HG03460 (cell line): ENCODE data around the gene AMZ2.
"Not testable (repeated sequence)": the region's sequence is repeated elsewhere in the genome, so short reads cannot be mapped to it uniquely, and the experiment has no call there.

Source experiments
- ATAC-seq: cut with Tn5 transposase; IDR thresholded peaks from one replicate; pipeline ENCODE4 v1.9.1; 2021; ENCODE audit not compliant: unreplicated experiment

Gene AMZ2, protein sequence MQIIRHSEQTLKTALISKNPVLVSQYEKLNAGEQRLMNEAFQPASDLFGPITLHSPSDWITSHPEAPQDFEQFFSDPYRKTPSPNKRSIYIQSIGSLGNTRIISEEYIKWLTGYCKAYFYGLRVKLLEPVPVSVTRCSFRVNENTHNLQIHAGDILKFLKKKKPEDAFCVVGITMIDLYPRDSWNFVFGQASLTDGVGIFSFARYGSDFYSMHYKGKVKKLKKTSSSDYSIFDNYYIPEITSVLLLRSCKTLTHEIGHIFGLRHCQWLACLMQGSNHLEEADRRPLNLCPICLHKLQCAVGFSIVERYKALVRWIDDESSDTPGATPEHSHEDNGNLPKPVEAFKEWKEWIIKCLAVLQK

DNA sequence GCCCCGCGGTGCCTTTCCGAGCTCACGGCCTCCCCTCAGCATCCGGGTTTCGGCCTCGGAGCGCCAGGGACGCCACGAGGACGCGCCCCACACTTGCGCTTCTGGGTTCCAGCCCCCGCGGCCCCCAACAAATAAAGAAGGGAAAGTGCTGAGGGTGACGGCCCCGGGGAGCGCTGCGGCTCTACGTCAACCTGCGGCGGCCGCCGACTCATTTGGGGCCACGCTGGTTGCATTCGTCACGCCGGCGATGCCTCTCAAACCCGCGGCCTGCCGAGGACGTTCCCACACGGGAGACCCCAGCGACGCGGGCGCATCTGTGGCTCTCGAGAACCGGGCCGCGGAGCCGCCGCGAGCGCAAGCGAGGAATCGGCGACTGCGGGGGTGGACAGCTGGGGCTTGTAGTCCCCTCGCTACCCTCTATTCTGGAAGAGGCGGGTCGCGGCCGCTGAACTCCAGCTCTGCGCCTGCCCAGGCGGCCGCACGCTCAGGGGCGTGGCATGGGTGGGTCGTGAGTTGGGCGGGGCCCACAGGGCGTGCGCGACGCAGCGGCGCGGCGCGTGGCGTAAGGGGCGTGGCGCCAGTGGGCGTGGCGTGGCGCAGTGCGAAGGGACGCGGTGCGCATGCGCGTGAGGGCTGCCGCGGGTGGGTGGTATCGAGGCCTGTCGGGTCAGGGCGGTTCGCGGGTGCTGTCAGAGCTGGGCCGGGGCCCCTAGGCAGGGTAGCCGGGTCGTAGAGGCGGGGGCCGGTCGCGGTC is at the start of gene AMZ2:
Gene AMZ2, plus strand, starts transcription at position 599 of the 754 bp plus-strand sequence. CDS start 2,145 bp downstream, outside the sequence.
- peak; percentile 92 for ATAC-seq

DNA sequence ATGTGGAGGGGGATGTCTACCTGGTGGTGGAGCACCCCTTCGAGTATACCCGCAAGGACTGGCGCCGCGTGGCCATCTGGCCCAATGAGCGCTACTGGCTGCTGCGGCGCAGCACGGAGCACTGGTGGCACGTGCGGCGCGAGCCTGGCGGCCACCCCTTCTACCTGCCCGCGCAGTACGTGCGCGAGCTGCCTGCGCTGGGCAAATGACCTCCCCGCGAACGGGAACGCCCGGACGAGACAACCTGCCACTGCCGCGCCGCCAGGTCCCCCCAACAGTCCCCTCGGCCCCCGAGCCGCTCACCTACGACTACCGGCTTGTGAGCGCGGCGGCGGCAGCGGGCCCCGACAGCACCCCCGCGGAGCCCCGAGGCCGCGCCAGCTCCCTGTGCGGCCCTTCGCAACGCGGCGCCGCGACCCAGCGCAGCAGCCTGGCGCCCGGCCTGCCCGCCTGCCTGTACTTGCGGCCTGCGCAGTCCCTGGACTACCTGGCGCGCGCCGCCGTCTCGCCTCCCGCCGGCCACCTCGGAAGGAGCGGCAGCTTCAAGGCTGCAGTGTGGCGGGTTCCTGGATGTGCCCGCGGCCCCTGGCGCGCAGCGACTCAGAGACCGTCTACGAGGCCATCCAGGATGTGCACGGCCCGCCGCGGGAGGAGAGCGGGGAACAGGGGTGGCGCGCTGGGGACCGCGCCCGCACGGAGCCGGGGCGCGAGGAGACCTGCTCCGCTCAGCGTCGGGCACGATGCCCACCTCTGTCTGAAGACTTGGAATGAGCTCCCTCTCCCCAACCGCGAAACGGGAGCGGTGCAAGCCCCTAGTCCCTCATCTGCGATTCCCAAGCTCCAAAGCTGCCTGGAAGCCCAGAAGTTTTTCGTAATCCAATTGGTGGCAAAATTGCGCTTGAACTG is 48.7 kb upstream of the AMZ2 start:
- ATAC-seq = no peak

DNA sequence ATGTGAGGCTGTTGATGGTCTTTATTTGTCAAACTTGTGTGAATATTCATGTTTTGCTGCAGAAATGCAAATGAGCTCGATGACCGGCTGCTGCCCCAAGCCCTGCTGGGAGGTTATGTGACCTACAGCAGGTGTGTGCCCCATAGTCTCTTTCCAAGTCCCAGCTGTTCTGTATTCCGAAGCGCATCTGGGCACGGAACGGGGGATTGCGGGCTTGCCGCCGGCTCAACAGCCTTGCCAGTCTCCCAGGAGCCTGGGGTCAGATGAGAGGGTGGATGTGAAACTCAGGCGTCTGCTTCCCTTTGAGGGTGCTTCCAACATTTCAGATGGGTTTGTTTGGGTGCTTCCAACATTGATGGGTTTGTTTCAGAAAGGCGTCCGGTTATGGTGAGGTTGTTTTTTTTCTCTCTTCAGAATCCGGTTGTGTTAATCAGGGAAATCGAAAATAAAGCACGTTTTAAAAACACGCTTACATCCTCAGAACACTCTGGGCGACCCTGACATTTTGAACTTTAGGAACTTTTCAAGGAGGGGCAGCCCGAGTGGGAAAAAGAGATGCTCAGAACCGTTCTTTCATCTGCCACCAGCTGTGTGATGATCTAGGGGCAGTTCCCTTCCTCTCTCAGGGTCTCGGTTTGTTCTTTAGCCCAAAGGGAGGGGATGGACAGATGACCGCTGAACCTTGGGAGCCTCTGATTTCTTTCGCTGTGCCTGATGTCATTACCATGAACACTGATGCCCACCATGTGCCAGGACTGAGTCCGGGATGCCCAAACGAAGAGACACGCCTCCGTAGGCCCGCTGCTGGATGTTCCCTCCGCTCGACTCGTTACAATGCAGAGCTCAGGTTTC is 47.8 kb upstream of the AMZ2 start:
- no peak for ATAC-seq

DNA sequence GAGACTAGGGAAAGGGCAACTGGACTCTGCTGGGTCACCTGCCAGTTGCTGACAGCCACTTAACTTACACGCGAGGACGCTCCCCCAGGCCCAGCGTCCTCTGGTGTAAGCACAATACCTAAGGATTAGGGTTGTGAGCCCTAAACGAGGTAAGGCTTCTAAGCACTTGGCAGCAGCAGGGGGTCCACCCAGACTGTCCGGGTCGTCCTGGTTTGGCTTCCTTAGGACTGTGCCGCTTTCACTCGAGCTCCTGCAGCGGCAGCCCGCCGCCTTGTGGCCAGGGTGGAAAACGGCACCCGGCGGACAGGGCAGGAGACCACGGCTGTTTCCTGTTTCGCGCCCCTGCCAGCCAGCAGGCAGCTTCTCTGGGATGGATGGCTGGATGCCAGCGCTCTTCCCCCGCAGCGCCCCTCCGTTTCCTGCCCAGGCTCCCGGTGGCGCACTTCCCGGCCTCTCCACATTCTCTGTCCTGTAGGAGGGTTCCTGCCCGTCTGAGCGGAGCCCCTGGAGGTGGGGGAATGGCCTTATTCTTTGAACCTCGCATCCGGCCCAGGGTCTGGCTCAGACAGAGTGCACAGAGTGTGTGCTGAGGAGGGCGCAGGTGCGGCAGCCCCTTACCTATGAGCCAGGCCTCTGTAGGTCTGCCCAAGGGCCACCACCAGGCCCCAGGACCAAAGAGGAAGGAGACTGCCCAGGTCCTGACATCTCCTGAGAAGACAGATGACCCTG is 47.0 kb upstream of the AMZ2 start:
- no peak for ATAC-seq

DNA sequence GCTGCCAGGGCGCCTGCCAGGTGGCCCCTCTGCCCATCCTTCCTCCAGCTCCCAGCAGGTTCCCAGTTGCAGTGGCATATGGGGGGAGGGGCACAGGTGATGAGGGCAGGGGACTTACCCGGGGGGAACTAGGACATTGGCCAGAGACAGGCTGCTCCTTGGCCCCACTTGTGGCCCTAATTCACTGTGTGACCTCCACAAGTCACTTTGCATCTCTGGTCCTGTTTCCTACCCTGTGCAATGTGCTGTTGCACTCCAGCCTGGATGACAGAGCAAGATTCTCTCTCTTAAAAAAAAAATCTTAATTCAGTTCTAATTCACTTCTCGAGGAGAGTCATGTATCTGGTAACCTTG is 46.4 kb upstream of the AMZ2 start:
- ATAC-seq = not testable (repeated sequence)

DNA sequence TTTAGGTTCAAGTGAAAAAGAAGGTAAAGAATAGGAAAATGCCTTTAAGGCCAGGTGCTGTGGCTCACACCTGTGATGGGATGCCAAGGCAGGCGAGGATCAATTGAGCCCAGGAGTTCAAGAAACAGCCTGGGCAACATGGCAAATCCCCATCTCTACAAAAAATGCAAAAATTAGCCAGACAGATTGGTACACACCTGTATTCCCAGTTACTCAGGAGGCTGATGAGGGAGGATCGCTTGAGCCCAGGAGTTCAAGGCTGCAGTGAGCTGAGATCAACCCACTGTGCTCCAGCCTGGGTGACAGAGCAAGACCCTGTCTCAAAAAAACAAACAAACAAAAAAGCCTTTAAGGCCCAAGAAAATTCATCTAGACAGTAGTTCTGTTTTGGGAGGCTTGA is 45.5 kb upstream of the AMZ2 start:
- not testable (repeated sequence) for ATAC-seq

DNA sequence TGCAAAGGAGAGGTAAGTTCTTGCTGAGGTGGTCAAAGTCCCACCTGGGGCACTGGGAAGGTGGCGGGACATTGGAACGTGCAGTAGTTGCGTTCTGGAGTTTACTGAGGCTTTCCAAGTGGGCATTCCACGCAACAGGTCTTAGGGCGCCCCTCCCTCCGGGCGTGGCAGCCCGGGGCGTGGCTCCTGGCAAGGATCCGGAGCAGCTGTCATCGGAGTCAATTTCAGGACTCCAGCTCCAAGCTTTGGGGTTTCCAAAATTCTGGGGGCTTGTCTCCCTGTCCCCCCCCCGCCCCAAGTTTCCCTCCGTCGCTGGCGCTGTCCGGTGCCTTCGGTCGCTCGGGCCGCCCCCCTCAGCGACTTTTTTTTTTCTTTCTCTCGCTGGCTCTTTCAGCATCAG is 43.1 kb upstream of the AMZ2 start:
- peak; percentile 9 for ATAC-seq

DNA sequence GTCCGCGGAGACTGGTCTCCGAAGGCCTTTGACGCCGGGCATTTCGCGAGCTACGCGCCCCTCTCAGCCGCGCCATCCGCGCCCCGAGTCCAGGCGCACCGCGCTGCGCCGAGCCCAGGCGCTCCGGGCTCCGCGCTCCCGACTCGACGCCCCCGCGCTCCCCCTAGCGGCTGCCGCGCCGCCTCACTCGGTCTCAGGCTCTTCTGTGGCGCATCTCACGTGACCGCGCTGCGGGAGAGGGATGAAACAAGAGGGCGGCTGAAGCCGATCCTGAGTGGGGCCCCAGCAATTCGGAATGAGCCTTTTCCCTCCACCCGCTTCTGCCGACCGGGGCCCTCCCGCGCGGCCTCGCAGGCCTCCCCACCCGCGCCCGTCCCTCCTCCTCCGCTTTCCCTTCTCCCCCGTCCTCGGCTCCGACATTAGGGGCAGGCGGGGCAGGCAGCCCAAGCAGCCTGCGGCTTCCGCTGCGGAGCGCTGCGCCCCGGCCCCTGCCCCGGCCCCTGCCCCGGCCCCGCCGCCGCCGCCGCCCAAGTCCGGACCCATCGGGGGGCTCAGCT is 42.5 kb upstream of the AMZ2 start:
- ATAC-seq = peak; percentile 88

DNA sequence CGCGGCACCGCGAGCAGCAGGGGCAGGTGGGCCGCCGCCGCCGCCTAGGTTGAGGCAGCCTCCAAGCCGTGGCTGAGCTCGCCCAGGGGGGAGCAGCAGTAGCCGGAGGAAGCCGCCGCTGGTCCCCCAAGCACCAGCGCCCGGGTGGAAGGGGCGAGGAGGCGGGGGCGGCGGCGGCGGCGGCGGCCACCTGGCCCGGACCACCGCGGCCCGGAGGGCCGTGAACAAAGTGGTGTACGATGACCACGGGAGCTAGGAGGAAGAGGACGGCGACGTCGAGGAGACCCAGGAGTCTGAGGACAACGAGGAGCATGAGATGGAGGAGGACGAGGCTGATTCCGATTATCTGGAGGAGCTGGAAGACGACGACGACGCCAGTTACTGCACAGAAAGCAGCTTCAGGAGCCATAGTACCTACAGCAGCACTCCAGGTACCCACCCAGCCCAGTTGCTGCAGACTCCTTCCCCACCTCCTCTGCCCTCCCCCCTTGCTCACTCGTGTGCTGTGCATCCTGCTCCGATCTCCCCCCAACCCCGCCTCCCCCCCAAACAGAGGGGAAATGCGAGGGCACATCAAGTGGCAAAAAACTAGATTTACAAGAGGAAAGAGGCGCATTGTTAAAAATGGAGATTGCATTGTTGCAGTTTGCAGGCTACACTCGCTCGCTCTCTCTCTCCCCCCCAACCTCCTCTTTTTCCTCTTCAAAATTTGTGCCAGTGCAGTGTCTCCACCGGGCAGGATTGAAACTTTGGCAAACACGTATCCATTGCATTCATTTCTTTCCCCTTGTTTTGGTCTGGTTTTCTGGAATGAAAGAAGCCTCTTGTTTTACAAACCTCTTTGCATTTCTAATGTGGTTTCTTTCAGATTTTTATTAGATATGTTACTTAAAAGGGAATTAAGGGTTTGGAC is 41.8 kb upstream of the AMZ2 start:
- peak; percentile 34 for ATAC-seq

DNA sequence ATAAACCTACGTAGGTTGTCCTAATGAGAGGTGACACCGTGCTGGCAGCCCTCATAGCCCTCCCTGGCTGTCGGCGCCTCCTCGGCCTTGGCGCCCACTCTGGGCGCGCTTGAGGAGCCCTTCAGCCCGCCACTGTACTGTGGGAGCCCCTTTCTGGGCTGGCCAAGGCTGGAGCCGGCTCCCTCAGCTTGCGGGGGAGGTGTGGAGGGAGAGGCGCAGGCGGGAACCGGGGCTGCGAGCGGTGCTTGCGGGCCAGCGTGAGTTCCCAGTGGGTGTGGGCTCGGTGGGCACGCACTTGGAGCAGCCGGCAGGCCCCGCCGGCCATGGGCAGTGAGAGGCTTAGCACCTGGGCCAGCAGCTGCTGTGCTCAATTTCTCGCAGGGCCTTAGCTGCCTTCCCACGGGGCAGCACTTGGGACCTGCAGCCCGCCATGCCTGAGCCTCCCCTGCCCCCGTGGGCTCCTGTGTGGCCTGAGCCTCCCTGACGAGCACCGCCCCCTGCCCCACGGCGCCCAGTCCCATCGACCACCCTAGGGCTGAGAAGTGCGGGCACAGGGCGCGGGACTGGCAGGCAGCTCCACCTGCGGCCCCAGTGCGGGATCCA is 40.1 kb upstream of the AMZ2 start:
- no peak for ATAC-seq

DNA sequence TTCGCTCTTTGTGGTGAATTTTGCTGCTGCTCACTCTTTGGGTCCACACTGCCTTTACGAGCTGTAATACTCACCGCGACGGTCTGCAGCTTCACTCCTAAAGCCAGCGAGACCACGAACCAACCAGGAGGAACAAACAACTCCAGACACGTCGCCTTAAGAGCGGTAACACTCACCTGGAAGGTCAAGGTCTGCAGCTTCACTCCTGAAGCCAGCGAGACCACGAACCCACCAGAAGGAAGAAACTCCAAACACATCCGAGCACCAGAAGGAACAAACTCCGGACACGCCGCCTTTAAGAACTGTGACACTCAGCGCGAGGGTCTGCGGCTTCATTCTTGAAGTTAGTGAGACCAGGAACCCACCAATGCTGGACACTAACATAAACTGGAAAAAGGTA is 39.2 kb upstream of the AMZ2 start:
- ATAC-seq = not testable (repeated sequence)

DNA sequence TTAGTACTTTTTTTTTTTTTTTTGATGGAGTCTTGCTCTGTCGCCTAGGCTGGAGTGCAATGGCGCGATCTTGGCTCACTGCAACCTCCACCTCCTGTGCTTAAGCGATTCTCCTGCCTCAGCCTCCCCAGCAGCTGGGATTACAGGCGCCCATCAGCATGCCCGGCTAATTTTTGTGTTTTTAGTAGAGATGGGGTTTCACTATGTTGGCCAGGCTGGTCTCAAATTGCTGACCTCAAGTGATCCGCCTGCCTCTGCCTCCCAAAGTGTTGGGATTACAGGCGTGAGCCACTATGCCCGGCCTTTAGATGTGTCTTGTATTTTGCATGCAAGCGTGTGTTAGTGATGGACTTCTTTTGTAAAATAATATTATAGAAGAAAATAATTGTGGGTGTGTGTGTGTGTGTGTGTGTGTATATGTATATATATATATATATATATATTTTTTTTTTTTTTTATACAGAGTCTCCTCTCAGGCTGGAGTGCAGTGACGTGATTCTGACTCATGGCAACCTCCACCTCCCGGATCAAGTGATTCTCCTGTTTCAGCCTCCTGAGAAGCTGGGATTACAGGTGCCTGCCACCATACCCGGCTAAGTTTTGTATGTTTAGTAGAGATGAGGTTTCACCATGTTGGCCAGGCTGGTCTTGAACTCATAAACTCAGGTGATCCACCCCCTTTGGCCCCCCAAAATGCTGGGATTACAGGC is 38.5 kb upstream of the AMZ2 start:
- ATAC-seq = not testable (repeated sequence)

DNA sequence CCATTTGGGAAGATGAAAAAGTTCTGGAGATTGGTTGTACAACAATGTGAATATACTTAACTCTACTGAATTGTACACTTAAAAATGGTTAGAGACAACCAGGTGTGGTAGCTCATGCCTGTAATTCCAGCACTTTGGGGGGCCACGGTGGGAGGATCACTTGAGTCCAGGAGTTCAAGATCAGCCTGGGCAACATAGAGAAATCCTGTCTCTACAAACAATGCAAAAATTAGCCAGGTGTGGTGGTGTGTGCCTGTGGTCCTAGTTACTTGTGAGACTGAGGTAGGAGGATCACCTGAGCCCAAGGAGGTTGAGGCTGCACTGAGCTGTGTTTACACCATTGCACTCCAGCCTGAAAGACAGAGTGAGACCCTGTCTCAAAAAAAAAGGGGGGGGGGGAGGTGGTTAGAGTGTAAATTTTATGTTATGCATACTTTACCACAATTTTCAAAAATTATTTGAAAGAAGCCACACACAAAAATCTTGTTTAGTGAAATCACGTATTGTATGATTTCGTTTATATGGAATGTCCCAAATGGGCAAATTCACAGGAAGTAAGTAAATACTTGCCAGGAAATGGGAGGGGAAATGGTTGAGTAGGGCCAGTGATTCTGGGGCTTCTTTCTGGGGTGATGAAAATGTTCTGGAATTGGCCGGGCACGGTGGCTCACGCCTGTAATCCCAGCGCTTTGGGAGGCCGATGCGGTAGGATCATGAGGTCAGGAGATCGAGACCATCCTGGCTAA is 37.1 kb upstream of the AMZ2 start:
- no peak for ATAC-seq

DNA sequence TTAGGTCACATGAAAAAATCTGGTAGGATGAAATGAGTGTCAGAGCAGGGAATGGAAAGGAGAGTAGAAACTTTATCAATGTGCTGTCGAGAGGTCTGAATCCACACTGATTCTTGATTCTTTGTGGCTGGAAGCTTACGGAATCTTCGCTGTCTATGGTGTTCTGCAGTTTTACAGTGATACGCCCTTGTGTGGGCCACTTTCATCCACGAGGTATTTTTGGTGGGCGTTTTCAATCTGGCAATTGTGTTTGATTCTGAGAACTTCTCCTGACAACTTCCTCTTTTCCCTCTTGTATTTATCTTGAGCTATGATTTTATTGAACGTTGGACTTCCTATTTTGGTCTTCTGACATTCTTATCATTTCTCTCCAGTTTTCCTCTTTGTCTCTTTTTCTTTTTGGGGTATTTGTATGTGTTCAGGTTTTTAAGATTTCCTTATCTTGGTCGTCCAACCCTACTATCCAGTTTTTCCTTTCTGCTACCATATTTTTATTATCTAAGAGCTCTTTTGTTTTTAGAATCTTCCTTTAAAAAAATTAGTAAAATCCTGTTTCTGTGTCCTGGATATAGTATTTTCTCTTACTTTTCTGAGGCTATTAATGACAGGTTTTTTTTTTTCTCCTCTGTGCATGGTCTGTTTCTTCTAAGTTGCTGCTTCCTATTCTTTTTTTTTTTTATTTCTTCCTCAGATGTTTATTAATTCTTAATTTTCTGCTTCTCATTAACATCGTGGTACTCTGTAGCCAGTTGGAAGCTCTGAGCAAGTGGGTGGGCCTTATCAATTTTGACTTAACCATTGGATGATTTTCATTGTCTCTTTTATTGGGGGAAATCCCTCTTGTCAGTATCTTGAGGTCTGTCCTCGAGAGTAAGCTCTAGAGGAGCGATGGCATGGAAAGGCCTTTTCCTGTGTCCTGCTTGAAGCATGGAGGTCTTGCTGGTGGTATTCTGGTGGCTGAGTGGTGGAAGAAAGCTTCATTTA is 34.1 kb upstream of the AMZ2 start:
- ATAC-seq = not testable (repeated sequence)

DNA sequence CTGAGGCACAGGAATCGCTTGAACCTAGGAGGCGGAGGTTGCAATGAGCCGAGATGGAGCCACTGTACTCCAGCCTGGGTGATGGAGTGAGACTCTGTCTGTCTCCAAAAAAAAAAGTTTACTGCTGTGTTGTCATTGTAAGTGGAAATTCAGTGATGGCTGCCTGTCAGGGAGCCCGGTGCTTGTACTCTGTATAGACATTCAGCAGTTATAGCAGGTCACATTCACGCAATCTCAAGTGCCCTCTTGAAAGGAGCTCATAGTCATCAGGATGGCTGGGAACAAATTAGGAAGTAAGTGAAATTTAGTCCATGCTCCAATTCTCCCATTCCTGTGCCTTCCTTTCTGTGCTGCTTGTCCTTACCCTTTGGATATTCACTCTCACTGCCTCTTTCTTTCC is 32.4 kb upstream of the AMZ2 start:
- ATAC-seq = not testable (repeated sequence)
